H1 (cell line): Measurements from ENCODE around the gene PLAA. TPM values are rescaled to one million over a fixed set of nuclear protein-coding genes. Genes with fewer than 3 reads are reported as not detected.

ENCODE experiments used
- CTCF ChIP-seq, 3 experiments: IDR thresholded peaks; 1 replicate in 2 of 3; 2 replicates in 1 of 3; pipeline versions ENCODE4 v1.5.1 to v1.6.1; 2011; ENCODE audit warnings: low read length in 3 of 3, mild to moderate bottlenecking in 3 of 3, inconsistent platforms in 2 of 3, low read depth in 1 of 3, moderate library complexity in 1 of 3; ENCODE audit not compliant: insufficient read depth in 1 of 3; ENCODE audit errors: control extremely low read depth in 1 of 3
- SAP30 ChIP-seq: fragments of 300-600 bp; sonication (generic); IDR thresholded peaks from 2 replicates; pipeline ENCODE4 v1.7.1; 2012; ENCODE audit warnings: low read length, moderate library complexity, mild to moderate bottlenecking, inconsistent platforms; ENCODE audit not compliant: insufficient read depth, insufficient replicate concordance
- polyA plus RNA-seq, 7 experiments: library from polyadenylated mRNA; depleted of rRNA in 3 of 7; stranded (reverse) in 5 of 7; unstranded in 2 of 7; fragments of >200 nt in 5 of 7; fragments of 200-250 nt in 2 of 7; gene quantifications; 1 replicate in 5 of 7; 2 replicates in 1 of 7; 4 replicates in 1 of 7; pipeline versions ENCODE4 v1.2.1 to v1.2.3, GENCODE V29; 2011 to 2013; ENCODE audit warnings: missing spikeins in 2 of 7, mixed read lengths in 2 of 7
- total RNA-seq: library from RNA; stranded (reverse); fragmentation: NEBNext Ultra II Directional; extraction: Animal tissue kit (Norgen Biotek cat#: 25700); gene quantifications from 2 replicates; pipeline ENCODE4 v1.2.1, GENCODE V29; 2021
- TF ChIP-seq, protein P1 (sequence below): fragments of 300-600 bp; sonication (generic); IDR thresholded peaks from 2 replicates; pipeline ENCODE4 v1.7.1; 2012; ENCODE audit warnings: low read length, moderate library complexity, mild to moderate bottlenecking, inconsistent platforms; ENCODE audit not compliant: insufficient replicate concordance

PLAA gene
- total and polyA plus RNA-seq, 2 of the 8 experiments (the other 6 are each of a cell fraction or from before 2014, with no cell fraction given), result 19.2 to 64.2 TPM

DNA sequence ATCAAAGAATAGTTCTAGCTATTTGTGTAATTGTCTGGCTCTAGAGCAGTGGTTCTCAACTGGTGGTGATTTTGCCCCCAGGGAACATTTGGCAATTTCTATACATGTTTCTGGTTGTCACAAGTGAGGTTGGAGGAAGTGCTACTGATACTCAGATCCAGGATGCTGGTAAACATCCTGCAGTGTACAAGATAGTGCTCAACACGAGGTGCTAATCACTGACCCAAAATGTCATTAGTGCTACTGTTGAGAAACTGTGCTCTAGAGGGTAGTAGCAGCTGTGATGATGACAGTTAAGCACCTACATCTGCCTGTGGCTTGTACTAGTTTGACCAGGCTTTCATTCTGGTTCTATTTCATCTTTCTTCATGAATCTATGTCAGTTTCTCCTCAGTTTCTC, 36.3 kb upstream of the PLAA start (continued):
- TF ChIP-seq CTCF (IDR thresholded peaks at IDR 0.05; ENCODE audit: control extremely low read depth in 1 of 3, insufficient read depth in 1 of 3, low read depth in 1 of 3, low read length in 3 of 3), result no peak
- TF ChIP-seq, protein P1, sequence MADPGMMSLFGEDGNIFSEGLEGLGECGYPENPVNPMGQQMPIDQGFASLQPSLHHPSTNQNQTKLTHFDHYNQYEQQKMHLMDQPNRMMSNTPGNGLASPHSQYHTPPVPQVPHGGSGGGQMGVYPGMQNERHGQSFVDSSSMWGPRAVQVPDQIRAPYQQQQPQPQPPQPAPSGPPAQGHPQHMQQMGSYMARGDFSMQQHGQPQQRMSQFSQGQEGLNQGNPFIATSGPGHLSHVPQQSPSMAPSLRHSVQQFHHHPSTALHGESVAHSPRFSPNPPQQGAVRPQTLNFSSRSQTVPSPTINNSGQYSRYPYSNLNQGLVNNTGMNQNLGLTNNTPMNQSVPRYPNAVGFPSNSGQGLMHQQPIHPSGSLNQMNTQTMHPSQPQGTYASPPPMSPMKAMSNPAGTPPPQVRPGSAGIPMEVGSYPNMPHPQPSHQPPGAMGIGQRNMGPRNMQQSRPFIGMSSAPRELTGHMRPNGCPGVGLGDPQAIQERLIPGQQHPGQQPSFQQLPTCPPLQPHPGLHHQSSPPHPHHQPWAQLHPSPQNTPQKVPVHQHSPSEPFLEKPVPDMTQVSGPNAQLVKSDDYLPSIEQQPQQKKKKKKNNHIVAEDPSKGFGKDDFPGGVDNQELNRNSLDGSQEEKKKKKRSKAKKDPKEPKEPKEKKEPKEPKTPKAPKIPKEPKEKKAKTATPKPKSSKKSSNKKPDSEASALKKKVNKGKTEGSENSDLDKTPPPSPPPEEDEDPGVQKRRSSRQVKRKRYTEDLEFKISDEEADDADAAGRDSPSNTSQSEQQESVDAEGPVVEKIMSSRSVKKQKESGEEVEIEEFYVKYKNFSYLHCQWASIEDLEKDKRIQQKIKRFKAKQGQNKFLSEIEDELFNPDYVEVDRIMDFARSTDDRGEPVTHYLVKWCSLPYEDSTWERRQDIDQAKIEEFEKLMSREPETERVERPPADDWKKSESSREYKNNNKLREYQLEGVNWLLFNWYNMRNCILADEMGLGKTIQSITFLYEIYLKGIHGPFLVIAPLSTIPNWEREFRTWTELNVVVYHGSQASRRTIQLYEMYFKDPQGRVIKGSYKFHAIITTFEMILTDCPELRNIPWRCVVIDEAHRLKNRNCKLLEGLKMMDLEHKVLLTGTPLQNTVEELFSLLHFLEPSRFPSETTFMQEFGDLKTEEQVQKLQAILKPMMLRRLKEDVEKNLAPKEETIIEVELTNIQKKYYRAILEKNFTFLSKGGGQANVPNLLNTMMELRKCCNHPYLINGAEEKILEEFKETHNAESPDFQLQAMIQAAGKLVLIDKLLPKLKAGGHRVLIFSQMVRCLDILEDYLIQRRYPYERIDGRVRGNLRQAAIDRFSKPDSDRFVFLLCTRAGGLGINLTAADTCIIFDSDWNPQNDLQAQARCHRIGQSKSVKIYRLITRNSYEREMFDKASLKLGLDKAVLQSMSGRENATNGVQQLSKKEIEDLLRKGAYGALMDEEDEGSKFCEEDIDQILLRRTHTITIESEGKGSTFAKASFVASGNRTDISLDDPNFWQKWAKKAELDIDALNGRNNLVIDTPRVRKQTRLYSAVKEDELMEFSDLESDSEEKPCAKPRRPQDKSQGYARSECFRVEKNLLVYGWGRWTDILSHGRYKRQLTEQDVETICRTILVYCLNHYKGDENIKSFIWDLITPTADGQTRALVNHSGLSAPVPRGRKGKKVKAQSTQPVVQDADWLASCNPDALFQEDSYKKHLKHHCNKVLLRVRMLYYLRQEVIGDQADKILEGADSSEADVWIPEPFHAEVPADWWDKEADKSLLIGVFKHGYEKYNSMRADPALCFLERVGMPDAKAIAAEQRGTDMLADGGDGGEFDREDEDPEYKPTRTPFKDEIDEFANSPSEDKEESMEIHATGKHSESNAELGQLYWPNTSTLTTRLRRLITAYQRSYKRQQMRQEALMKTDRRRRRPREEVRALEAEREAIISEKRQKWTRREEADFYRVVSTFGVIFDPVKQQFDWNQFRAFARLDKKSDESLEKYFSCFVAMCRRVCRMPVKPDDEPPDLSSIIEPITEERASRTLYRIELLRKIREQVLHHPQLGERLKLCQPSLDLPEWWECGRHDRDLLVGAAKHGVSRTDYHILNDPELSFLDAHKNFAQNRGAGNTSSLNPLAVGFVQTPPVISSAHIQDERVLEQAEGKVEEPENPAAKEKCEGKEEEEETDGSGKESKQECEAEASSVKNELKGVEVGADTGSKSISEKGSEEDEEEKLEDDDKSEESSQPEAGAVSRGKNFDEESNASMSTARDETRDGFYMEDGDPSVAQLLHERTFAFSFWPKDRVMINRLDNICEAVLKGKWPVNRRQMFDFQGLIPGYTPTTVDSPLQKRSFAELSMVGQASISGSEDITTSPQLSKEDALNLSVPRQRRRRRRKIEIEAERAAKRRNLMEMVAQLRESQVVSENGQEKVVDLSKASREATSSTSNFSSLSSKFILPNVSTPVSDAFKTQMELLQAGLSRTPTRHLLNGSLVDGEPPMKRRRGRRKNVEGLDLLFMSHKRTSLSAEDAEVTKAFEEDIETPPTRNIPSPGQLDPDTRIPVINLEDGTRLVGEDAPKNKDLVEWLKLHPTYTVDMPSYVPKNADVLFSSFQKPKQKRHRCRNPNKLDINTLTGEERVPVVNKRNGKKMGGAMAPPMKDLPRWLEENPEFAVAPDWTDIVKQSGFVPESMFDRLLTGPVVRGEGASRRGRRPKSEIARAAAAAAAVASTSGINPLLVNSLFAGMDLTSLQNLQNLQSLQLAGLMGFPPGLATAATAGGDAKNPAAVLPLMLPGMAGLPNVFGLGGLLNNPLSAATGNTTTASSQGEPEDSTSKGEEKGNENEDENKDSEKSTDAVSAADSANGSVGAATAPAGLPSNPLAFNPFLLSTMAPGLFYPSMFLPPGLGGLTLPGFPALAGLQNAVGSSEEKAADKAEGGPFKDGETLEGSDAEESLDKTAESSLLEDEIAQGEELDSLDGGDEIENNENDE, result no peak
- TF ChIP-seq SAP30, result no peak
- TF ChIP-seq, all 59 proteins: peak for 0
